ENCODE measurements around the gene CETP. TPM values are rescaled to one million over a fixed set of nuclear protein-coding genes. Genes with fewer than 3 reads are reported as not detected.

Gene CETP
- total and polyA plus RNA-seq, 2 of the 13 experiments (the other 11 are each of a cell fraction or from before 2014, with no cell fraction given) = 0.31 to 9.8 TPM

DNA sequence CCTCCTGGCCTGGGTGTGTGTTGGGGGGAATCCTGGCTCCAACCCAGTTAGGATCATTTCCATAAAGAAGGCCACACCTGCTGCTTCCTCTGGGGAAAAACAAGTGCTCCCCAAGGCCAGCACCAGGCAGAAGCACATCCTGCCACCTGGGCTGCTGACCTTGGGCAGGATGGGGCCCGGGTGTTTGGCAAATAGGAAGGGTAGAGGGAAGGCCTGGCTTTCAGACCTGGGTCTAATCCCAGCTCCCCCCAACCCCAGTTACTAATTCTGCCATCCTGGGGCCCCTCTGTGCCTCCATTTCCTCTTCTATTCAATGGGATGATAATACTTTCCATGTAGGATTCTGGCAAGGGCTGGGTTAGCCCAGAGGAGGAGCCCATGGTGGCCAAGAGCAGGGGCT lies 24.6 kb downstream of the CETP start (continued):
- TF ChIP-seq, protein P1, sequence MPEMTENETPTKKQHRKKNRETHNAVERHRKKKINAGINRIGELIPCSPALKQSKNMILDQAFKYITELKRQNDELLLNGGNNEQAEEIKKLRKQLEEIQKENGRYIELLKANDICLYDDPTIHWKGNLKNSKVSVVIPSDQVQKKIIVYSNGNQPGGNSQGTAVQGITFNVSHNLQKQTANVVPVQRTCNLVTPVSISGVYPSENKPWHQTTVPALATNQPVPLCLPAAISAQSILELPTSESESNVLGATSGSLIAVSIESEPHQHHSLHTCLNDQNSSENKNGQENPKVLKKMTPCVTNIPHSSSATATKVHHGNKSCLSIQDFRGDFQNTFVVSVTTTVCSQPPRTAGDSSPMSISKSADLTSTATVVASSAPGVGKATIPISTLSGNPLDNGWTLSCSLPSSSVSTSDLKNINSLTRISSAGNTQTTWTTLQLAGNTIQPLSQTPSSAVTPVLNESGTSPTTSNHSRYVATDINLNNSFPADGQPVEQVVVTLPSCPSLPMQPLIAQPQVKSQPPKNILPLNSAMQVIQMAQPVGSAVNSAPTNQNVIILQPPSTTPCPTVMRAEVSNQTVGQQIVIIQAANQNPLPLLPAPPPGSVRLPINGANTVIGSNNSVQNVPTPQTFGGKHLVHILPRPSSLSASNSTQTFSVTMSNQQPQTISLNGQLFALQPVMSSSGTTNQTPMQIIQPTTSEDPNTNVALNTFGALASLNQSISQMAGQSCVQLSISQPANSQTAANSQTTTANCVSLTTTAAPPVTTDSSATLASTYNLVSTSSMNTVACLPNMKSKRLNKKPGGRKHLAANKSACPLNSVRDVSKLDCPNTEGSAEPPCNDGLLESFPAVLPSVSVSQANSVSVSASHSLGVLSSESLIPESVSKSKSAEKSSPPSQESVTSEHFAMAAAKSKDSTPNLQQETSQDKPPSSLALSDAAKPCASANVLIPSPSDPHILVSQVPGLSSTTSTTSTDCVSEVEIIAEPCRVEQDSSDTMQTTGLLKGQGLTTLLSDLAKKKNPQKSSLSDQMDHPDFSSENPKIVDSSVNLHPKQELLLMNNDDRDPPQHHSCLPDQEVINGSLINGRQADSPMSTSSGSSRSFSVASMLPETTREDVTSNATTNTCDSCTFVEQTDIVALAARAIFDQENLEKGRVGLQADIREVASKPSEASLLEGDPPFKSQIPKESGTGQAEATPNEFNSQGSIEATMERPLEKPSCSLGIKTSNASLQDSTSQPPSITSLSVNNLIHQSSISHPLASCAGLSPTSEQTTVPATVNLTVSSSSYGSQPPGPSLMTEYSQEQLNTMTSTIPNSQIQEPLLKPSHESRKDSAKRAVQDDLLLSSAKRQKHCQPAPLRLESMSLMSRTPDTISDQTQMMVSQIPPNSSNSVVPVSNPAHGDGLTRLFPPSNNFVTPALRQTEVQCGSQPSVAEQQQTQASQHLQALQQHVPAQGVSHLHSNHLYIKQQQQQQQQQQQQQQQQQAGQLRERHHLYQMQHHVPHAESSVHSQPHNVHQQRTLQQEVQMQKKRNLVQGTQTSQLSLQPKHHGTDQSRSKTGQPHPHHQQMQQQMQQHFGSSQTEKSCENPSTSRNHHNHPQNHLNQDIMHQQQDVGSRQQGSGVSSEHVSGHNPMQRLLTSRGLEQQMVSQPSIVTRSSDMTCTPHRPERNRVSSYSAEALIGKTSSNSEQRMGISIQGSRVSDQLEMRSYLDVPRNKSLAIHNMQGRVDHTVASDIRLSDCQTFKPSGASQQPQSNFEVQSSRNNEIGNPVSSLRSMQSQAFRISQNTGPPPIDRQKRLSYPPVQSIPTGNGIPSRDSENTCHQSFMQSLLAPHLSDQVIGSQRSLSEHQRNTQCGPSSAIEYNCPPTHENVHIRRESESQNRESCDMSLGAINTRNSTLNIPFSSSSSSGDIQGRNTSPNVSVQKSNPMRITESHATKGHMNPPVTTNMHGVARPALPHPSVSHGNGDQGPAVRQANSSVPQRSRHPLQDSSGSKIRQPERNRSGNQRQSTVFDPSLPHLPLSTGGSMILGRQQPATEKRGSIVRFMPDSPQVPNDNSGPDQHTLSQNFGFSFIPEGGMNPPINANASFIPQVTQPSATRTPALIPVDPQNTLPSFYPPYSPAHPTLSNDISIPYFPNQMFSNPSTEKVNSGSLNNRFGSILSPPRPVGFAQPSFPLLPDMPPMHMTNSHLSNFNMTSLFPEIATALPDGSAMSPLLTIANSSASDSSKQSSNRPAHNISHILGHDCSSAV (CRISPR knock-in tag; IDR thresholded peaks at IDR 0.05; ENCODE audit: borderline replicate concordance) = no peak
- TF ChIP-seq HNF4A (CRISPR knock-in tag; IDR thresholded peaks at IDR 0.05) = peak; percentile 35; the same call in 1 of the 2 replicates
- peak; percentile 69 for TF ChIP-seq NCOA2 (CRISPR knock-in tag; IDR thresholded peaks at IDR 0.05)
- TF ChIP-seq FOXA3 (CRISPR knock-in tag; IDR thresholded peaks at IDR 0.05) = peak; percentile 37; the same call in 1 of the 2 replicates
- peak; percentile 16; the same call in 1 of the 2 replicates for TF ChIP-seq SOX5 (CRISPR knock-in tag; IDR thresholded peaks at IDR 0.05; ENCODE audit: borderline replicate concordance)
- peak; percentile 68; the same call in 1 of the 2 replicates for TF ChIP-seq TBX2 (CRISPR knock-in tag; IDR thresholded peaks at IDR 0.05; ENCODE audit: borderline replicate concordance)
- TF ChIP-seq RARA (CRISPR knock-in tag; IDR thresholded peaks at IDR 0.05) = peak; percentile 57
- 0 out of 2 replicates have a peak, but pooled peaks have one; percentile 36 for TF ChIP-seq EED (CRISPR knock-in tag; IDR thresholded peaks at IDR 0.05)
- TF ChIP-seq, protein P2, sequence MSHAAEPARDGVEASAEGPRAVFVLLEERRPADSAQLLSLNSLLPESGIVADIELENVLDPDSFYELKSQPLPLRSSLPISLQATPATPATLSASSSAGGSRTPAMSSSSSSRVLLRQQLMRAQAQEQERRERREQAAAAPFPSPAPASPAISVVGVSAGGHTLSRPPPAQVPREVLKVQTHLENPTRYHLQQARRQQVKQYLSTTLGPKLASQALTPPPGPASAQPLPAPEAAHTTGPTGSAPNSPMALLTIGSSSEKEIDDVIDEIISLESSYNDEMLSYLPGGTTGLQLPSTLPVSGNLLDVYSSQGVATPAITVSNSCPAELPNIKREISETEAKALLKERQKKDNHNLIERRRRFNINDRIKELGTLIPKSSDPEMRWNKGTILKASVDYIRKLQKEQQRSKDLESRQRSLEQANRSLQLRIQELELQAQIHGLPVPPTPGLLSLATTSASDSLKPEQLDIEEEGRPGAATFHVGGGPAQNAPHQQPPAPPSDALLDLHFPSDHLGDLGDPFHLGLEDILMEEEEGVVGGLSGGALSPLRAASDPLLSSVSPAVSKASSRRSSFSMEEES (CRISPR knock-in tag; IDR thresholded peaks at IDR 0.05) = peak; percentile 25; the same call in 1 of the 2 replicates
- TF ChIP-seq, protein P3, sequence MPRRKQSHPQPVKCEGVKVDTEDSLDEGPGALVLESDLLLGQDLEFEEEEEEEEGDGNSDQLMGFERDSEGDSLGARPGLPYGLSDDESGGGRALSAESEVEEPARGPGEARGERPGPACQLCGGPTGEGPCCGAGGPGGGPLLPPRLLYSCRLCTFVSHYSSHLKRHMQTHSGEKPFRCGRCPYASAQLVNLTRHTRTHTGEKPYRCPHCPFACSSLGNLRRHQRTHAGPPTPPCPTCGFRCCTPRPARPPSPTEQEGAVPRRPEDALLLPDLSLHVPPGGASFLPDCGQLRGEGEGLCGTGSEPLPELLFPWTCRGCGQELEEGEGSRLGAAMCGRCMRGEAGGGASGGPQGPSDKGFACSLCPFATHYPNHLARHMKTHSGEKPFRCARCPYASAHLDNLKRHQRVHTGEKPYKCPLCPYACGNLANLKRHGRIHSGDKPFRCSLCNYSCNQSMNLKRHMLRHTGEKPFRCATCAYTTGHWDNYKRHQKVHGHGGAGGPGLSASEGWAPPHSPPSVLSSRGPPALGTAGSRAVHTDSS (CRISPR knock-in tag; conservative IDR thresholded peaks at IDR 0.05) = no peak
- TF ChIP-seq BRCA1 (CRISPR knock-in tag; IDR thresholded peaks at IDR 0.05) = 0 out of 2 replicates have a peak, but pooled peaks have one; percentile 26
- 0 out of 2 replicates have a peak, but pooled peaks have one; percentile 20 for TF ChIP-seq ISL2 (CRISPR knock-in tag; IDR thresholded peaks at IDR 0.05)
- peak; percentile 59 for TF ChIP-seq FOXO1 (CRISPR knock-in tag; IDR thresholded peaks at IDR 0.05)
- TF ChIP-seq, protein P4, sequence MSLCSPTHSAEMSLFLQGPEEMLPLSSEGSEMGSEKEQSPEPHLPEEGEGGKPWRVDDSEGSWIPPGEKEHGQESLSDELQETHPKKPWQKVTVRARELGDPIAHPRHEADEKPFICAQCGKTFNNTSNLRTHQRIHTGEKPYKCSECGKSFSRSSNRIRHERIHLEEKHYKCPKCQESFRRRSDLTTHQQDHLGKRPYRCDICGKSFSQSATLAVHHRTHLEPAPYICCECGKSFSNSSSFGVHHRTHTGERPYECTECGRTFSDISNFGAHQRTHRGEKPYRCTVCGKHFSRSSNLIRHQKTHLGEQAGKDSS (CRISPR knock-in tag; IDR thresholded peaks at IDR 0.05; ENCODE audit: borderline replicate concordance, low read depth) = 0 out of 2 replicates have a peak, but pooled peaks have one; percentile 24
- TF ChIP-seq, protein P5, sequence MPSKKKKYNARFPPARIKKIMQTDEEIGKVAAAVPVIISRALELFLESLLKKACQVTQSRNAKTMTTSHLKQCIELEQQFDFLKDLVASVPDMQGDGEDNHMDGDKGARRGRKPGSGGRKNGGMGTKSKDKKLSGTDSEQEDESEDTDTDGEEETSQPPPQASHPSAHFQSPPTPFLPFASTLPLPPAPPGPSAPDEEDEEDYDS (CRISPR knock-in tag; IDR thresholded peaks at IDR 0.05) = peak; percentile 25; the same call in 1 of the 2 replicates
- no peak for TF ChIP-seq SMYD3 (CRISPR knock-in tag; IDR thresholded peaks at IDR 0.05)
- peak; percentile 46; the same call in 1 of the 2 replicates for TF ChIP-seq ZFX (CRISPR knock-in tag; IDR thresholded peaks at IDR 0.05; ENCODE audit: low read depth)
- TF ChIP-seq ETV5 (CRISPR knock-in tag; IDR thresholded peaks at IDR 0.05; ENCODE audit: borderline replicate concordance) = peak; percentile 63; the same call in 1 of the 2 replicates
